HG02840 (cell line): Measurements from ENCODE around the gene BAZ1B.
"Not testable (repeated sequence)": the region's sequence is repeated elsewhere in the genome, so short reads cannot be mapped to it uniquely, and the experiment has no call there.

Experiments used
- ATAC-seq: cut with Tn5 transposase; IDR thresholded peaks from one replicate; pipeline ENCODE4 v1.9.1; 2021; ENCODE audit warnings: mild to moderate bottlenecking, moderate library complexity, moderate number of reproducible peaks; ENCODE audit not compliant: unreplicated experiment, low FRiP score

BAZ1B gene

DNA sequence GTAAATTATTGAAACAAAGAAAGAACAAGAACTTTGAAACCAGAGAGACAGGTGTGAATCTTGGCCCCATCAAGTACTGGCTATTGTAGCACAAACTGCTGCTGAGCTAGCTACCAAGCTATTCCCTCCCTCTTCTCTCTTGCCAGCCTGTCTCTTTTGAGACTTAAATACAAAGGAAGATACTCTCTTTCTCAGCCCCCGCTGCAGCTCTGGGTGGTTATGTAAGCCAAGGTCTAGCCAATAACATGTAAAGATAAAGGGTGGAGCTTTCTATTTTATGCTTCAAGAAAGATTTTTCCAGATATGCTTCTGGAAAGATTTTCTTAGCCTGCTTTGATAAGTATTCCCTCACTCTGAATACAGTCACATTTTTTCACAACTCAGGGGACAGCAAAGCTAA lies 17.2 kb downstream of the BAZ1B start:
- ATAC-seq, result no peak

DNA sequence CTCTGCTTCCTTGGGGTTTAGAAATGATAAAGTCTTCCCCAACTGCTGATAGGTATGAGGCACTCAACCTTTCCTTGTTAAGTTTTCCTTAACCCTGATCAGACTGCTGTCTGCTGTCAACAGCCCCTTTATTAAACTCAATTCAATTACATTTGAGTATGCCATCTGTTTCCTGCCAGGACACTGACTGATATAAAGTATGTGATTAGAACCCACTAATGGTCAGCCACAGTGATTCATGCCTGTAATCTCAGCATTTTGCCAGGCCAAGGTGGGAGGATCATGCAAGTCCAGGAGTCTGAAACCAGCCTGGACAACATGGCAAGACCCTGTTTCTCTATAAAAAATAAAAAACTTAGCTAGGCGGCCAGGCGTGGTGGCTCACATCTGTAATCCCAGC lies 18.1 kb downstream of the BAZ1B start:
- ATAC-seq, result no peak

GRCh38 chr7:73503229-73503628 lies 18.9 kb downstream of the BAZ1B start:
- ATAC-seq, result no peak

DNA sequence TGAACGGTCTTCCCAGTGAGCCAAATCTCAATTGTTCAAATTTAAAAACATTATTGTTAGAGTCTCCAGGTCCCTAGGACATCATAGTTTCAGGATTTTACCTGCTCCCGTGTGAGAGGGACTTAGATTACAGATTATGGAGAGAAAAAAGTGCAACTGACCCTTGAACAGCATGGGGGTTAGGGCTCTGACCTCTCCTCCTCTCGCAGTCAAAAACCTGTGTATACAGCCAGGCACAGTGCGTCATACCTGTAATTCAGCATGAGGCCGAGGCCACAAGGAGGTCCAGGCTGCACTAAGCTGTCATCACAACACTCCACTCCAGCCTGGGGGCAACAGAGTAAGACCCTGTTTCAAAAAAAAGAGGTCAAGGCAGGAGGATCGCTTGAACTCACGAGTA lies 25.5 kb downstream of the BAZ1B start:
- ATAC-seq, result no peak

DNA sequence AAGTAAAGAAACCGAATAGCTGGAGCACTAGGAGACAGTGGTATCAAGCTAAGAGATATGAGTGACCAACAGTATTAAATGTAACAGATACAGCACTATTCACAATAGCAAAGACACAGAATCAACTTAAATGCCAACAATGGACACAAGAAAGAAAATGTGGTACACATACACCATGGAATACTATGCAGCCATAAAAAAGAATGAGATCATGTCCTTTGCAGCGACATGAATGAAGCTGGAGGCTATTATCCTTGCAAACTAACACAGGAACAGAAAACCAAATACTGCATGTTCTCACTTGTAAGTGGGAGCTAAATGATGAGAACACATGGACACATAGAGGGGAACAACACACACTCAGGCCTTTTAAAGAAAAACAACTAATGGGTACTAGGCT lies 26.6 kb downstream of the BAZ1B start:
- ATAC-seq, result not testable (repeated sequence)

GRCh38 chr7:73489976-73490375 lies 32.1 kb downstream of the BAZ1B start:
- ATAC-seq, result no peak

- ATAC-seq, result no peak
Measured at GRCh38 chr7:73487486-73487885, 34.6 kb downstream of the BAZ1B start.

GRCh38 chr7:73483171-73483570 lies 38.9 kb downstream of the BAZ1B start:
- no peak for ATAC-seq

DNA sequence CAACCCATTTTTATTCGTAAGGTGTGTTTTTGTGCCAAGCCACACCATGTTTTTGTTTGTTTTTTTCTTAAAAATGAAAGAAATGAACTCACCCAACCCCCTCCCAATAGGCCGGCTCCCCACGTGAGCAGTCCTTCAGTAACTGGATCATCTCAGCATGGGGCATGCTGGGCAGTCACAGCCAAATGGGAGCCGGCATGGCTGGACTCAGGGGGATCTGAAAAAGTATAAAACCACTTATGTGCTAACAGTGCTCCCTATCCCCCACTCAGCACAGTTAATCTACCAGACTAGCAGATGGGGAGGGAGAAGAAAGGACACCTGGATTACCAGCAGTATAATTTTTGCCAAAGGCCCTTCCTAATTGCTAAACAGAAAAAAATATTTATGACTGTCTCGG lies 39.3 kb downstream of the BAZ1B start:
- no peak for ATAC-seq

GRCh38 chr7:73481521-73481920 lies 40.6 kb downstream of the BAZ1B start:
- not testable (repeated sequence) for ATAC-seq

DNA sequence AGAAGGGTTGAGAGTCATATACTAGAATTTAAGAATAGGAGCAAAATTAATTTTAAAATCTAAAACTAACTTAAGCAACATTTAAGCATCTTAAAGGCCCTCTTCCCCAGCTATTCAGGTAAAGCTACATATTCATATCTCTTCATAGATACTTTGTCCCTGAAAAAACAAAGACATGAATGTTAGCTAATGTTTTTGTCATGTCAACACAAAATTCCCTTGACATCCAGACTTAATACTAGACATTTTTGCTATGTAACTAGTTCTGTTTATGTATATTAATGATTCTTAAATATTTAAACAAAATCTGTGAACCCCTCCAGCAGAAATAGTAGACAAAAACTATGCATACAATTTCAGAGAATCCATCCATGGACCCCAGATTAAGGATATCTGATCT lies 43.5 kb downstream of the BAZ1B start:
- no peak for ATAC-seq

GRCh38 chr7:73477376-73477775 lies 44.7 kb downstream of the BAZ1B start:
- no peak for ATAC-seq

DNA sequence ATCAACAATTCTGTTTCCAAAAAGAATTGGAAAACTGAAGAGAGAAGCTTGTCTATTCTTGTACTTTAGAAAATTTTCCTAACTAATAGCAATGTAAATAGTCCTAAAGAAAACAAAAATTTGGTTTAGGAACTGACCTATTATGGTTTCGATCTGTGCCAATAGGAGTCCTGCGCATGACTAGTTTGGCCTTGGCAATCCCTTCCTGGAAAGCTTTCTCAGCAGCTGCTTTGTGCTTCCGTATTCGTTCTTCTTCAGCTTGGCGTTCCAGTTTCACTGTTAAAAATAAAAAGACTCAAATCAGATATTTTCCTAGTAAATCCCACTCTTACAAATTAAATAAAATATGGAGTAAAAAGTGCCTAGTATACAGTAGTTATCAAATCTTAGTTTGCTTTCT lies 51.9 kb downstream of the BAZ1B start:
- no peak for ATAC-seq

- ATAC-seq, result not testable (repeated sequence)
Measured at GRCh38 chr7:73467046-73467445, 55.0 kb downstream of the BAZ1B start.

GRCh38 chr7:73466112-73466511 lies 56.0 kb downstream of the BAZ1B start:
- no peak for ATAC-seq

GRCh38 chr7:73463966-73464365 lies 58.1 kb downstream of the BAZ1B start:
- no peak for ATAC-seq

DNA sequence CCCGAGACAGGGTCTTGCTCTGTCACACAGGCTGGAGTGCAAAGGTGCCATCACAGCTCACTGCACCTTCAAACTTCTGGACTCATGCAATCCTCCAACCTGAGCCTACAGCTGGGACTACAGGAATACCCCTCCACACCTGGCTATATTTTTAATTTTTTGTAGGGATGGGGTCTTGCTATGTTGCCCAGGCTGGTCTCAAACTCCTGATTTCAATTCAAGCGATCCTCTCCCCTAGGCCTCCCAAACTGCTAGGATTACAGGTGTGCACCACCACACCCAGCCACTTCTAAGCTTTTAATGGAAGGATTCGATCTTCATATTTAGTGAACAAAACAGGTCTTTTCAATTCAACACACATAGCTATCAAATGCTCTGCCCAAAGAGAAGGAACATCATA lies 58.8 kb downstream of the BAZ1B start:
- no peak for ATAC-seq

DNA sequence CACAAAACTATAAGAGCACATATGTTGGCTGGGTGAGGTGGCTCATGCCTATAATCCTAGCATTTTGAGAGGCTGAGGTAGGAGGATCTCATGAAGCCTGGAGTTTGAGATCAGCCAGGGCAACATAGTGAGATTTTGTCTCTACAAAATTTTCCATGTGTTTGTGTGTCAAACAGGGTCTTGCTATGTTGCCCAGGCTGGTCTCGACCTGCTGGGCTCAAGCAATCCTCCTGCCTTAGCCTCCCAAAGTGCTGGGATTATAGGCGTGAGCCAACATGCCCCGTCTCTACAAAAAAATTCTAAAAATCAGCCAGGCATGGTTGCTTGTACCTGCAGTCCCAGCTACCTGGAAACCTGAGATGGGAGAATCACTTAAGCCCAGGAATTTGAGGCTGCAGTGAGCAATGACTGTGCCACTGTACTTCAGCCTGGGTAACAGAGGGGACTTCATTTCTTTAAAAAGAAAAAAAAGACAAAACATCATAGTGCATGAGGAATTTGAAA lies 60.3 kb downstream of the BAZ1B start:
- ATAC-seq, result no peak

DNA sequence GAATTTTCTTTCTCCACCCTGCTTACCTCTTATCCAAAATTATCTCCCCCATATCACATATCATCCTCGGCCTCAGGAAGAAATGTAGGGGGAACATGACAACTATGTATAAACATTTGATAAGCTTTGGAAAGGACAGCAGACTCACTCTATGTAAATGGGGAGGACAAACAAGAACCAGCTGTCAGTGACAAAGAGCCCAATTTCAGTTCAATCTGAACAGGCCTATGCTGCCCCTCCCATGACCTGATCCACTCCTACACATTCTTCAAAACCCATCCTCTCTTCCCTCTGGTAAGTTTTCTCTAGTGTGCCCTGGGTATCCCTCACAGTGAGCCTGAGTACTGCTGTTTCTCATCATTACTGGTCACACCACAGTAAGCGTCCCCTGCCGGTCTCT lies 67.7 kb downstream of the BAZ1B start:
- ATAC-seq, result no peak

DNA sequence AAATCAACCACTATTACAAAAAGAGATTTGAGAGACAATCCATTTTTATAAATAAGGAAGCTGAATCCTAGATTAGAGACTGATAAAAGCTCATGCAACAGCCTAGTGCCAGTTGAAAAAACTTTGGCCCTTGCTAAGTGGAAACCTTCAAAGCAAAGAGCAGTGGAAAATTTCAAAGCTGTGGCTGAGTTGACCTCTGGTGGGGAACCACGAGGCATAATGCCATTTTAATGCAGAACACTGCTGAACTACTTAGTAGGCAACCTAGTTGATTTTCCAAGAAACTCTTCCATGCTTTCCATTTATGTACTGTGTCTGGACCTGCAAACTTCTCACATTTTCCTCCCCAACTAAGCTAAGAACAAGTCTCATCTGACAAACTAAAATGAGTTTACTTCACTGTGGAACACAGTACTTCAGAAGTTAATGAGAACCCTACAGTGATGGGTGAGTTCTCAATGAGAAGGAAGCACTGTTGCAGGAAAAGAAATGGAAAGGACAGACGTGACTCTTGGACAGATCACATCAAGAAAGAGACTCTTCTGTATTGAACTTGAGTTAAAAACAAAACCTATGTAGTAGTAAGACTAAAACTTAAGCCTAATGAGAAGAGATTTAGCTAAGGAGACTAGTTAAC lies 69.0 kb downstream of the BAZ1B start:
- ATAC-seq, result no peak

- ATAC-seq, result no peak
Measured at GRCh38 chr7:73451780-73452398, 70.2 kb downstream of the BAZ1B start.

GRCh38 chr7:73449422-73449821 lies 72.7 kb downstream of the BAZ1B start:
- ATAC-seq, result no peak
